GM13977 (cell line): ENCODE results near the gene MAP1LC3A.
A peak's percentile ranks its signal among the peaks of the same experiment; 100 is the strongest.

ENCODE experiments used
- DNase-seq: peaks from one replicate; pipeline ENCODE4 v3.0.0; 2012; ENCODE audit warnings: low spot score
- CTCF ChIP-seq: IDR thresholded peaks from 2 replicates; pipeline ENCODE4 v1.5.1; 2012; ENCODE audit warnings: mild to moderate bottlenecking, control low read depth; ENCODE audit not compliant: insufficient read depth; ENCODE audit errors: extremely low read depth, missing control alignments
- in situ Hi-C: fragments of 300-500 bp; cut with MboI; formaldehyde crosslinking; loops from one replicate; pipeline ENCODE4 v1.12.0; 2022; ENCODE audit warnings: low sequenced_read_pairs, low pct_unique_long_range_greater_than_20kb, mixed read lengths, inconsistent platforms; ENCODE audit not compliant: unreplicated experiment

Gene MAP1LC3A

GRCh38 chr20:34577061-34577460 lies 18.5 kb downstream of the MAP1LC3A start:
- DNase-seq, result no peak
- in situ Hi-C loops, result no loop called here
- no peak for TF ChIP-seq CTCF

- TF ChIP-seq CTCF, result no peak
- in situ Hi-C loops, result no loop called here
- DNase-seq, result no peak
Observed at GRCh38 chr20:34578025-34578424, 19.5 kb downstream of the MAP1LC3A start.

- in situ Hi-C loops, result no loop called here
- TF ChIP-seq CTCF, result no peak
- DNase-seq, result no peak
Observed at GRCh38 chr20:34578521-34578920, 20.0 kb downstream of the MAP1LC3A start.

GRCh38 chr20:34579191-34579978 lies 20.9 kb downstream of the MAP1LC3A start:
- DNase-seq, result no peak
- in situ Hi-C loops, result no loop called here
- no peak for TF ChIP-seq CTCF

- in situ Hi-C loops, result no loop called here
- no peak for TF ChIP-seq CTCF
- no peak for DNase-seq
Observed at GRCh38 chr20:34579979-34580940, 21.7 kb downstream of the MAP1LC3A start.

- DNase-seq, result peak; percentile 23
- in situ Hi-C loops, result no loop called here
- no peak for TF ChIP-seq CTCF
Observed at GRCh38 chr20:34581341-34582184, 23.0 kb downstream of the MAP1LC3A start.
